ENCODE measurements around the gene DUSP9. TPM values are rescaled to one million over a fixed set of nuclear protein-coding genes. Genes with fewer than 3 reads are reported as not detected.

DUSP9 gene
- total RNA-seq, 1 donor from 2014 or later: 4.1 TPM

DNA sequence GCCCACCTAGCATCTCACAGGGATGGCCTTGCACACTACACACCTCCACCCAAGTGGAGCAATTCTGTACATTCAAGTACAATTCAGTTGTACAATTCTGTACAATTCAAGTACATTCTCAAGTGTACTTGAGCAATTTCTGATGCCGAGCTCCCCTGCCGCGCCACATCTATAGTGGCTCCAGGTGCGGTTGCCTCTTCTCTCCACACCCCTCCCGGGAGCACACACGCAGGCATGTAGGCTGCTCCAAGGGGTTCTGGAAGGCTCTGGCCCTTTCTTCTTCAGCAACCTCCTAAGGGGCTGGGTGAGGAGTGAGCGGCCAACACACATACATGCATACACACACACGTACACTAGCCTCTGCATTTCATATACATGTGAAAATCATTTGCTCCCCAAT, 18.9 kb upstream of the DUSP9 start:
- Histone ChIP-seq H3K4me3 (ENCODE audit: low read depth, low read length) (no peak overlapping the region), H3K27me3 (ENCODE audit: control insufficient read depth, insufficient read depth, low read length) (peaks cover 28% of the 10 kb centered on the region), H3K36me3 (ENCODE audit: control insufficient read depth, insufficient read depth, low read length) (no peaks in the 10 kb centered on the region)
- TF ChIP-seq, protein P1, sequence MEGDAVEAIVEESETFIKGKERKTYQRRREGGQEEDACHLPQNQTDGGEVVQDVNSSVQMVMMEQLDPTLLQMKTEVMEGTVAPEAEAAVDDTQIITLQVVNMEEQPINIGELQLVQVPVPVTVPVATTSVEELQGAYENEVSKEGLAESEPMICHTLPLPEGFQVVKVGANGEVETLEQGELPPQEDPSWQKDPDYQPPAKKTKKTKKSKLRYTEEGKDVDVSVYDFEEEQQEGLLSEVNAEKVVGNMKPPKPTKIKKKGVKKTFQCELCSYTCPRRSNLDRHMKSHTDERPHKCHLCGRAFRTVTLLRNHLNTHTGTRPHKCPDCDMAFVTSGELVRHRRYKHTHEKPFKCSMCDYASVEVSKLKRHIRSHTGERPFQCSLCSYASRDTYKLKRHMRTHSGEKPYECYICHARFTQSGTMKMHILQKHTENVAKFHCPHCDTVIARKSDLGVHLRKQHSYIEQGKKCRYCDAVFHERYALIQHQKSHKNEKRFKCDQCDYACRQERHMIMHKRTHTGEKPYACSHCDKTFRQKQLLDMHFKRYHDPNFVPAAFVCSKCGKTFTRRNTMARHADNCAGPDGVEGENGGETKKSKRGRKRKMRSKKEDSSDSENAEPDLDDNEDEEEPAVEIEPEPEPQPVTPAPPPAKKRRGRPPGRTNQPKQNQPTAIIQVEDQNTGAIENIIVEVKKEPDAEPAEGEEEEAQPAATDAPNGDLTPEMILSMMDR (IDR thresholded peaks at IDR 0.05; ENCODE audit: insufficient read depth, low read length, poor library complexity, severe bottlenecking): no peak
- no peak for DNase-seq (ENCODE audit: low read depth)

DNA sequence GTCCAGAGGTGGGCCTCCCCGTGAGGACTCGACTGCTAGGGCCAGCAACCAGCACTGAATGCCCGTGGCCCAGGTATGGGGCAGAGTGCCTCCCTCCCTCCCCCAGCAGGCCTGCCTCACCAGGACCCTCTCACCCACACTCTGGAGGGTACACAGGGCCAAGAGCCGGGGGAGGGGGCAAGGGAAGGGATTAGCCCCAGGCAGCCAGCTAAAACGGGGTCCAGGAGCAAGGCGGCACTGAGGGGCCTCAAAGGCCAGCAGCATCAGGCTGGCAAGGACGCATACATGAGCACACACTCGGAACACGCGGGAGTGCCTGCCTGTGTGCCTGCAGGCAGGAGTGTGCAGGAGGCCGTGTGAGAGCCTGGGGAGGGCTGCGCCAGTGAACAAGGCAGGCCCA, 18.3 kb upstream of the DUSP9 start:
- TF ChIP-seq, protein P1 (IDR thresholded peaks at IDR 0.05; ENCODE audit: insufficient read depth, low read length, poor library complexity, severe bottlenecking): no peak
- Histone ChIP-seq H3K36me3 (ENCODE audit: control insufficient read depth, insufficient read depth, low read length) (no peaks in the 10 kb centered on the region), H3K4me3 (ENCODE audit: low read depth, low read length) (no peak overlapping the region), H3K27me3 (ENCODE audit: control insufficient read depth, insufficient read depth, low read length) (peaks cover 23% of the 10 kb centered on the region)
- no peak for DNase-seq (ENCODE audit: low read depth)

DNA sequence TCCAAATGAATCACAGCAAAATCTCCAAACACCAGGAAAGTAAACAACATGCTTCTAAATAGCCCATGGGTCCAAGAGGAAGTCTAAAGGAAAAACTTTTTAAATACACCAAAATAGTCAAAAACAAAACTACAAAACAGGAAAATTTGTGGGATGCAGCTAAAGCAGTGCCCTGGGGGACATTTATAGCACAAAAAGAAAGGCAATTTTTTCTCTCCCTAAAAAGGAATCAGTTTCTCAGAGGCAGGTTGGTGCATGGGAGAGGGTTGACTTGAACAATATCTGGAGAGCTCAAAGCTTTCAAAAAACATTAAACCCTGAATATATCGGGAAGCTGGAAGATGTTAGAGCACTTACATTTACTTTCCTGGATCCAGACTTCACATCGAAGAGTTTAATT, 15.7 kb upstream of the DUSP9 start:
- DNase-seq (ENCODE audit: low read depth): no peak
- Histone ChIP-seq H3K36me3 (ENCODE audit: control insufficient read depth, insufficient read depth, low read length) (no peaks in the 10 kb centered on the region), H3K4me3 (ENCODE audit: low read depth, low read length) (no peak overlapping the region), H3K27me3 (ENCODE audit: control insufficient read depth, insufficient read depth, low read length) (peaks cover 11% of the 10 kb centered on the region)
- TF ChIP-seq, protein P1 (IDR thresholded peaks at IDR 0.05; ENCODE audit: insufficient read depth, low read length, poor library complexity, severe bottlenecking): no peak

DNA sequence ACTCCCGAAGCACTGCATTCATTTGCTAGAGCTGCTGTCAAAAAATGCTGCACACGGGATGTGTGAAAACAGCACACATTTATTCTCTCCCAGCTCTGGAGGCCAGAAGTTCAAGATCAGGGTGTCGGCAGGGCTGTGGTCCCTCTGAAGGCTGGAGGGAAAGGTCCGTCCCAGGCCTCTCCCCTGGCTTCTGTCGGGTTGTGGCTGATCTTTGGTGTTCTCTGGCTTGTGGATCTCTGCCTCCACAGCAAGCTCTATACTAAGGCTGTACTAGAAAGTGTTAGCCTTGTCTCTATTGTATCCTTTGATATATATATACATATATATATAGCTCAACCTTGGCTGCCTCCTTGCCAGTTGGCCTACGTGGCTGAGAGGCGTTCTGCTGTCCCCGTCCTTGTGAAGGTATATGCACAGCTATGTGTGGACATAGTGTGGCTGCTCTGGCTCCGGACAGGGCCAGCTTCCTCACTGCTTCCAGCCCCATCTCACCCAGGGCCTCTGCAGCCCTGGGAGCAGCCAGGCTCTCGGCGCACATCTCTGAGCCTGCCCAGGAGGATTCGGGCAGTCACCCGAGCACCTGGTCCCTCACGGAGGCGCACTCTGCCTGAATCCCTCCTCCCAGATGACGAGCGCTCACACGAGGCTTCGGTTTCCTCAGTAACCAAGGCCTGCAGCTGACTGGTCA, 15.0 kb upstream of the DUSP9 start:
- TF ChIP-seq, protein P1 (IDR thresholded peaks at IDR 0.05; ENCODE audit: insufficient read depth, low read length, poor library complexity, severe bottlenecking): no peak
- DNase-seq (ENCODE audit: low read depth): no peak
- H3K36me3 ChIP-seq (ENCODE audit: control insufficient read depth, insufficient read depth, low read length): no peaks in the 10 kb centered on the region
- H3K4me3 ChIP-seq (ENCODE audit: low read depth, low read length): no peak overlapping the region
- H3K27me3 ChIP-seq (ENCODE audit: control insufficient read depth, insufficient read depth, low read length): peaks cover 13% of the 10 kb centered on the region

DNA sequence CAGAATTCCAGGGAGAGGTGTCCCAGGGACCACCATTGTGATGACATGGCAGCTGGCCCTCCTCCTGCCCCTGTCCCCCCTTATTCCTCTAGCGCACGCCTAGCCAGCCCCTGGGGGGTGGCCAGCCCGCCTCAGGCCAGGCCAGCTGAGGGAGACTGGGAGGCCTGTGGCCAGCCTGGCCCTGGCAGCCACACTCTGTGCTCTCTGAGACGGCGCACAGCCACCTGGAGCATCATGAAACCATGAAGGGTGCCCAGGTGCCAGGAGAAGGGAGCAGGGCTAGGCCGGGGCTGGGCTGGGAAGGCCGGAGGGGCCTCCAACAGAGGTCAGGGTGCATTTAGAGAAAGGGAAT, 14.4 kb upstream of the DUSP9 start:
- Histone ChIP-seq H3K4me3 (ENCODE audit: low read depth, low read length) (no peak overlapping the region), H3K36me3 (ENCODE audit: control insufficient read depth, insufficient read depth, low read length) (no peaks in the 10 kb centered on the region), H3K27me3 (ENCODE audit: control insufficient read depth, insufficient read depth, low read length) (peaks cover 13% of the 10 kb centered on the region)
- TF ChIP-seq, protein P1 (IDR thresholded peaks at IDR 0.05; ENCODE audit: insufficient read depth, low read length, poor library complexity, severe bottlenecking): no peak
- DNase-seq (ENCODE audit: low read depth): no peak

DNA sequence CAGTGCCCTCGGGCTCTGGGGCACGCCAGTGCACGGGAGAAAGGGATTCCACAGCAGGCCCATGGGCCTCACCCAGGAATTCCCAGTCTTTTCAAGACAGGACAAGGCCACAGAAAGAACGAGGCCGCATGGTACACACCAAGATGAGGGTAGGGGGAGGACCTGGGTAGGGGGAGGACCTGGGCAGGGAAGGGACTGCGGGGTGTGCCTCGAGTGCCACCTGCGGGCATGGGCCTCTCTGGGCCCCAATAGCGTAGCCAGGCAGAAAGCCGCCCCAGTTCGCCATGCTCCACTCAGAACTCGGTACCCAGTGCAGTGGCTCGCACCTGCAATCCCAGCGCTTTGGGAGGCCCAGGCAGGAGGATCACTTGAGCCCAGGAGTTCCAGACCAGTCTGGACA, 14.0 kb upstream of the DUSP9 start:
- peaks cover 13% of the 10 kb centered on the region for H3K27me3 ChIP-seq (ENCODE audit: control insufficient read depth, insufficient read depth, low read length)
- no peak overlapping the region for H3K4me3 ChIP-seq (ENCODE audit: low read depth, low read length)
- H3K36me3 ChIP-seq (ENCODE audit: control insufficient read depth, insufficient read depth, low read length): no peaks in the 10 kb centered on the region
- TF ChIP-seq, protein P1 (IDR thresholded peaks at IDR 0.05; ENCODE audit: insufficient read depth, low read length, poor library complexity, severe bottlenecking): no peak
- DNase-seq (ENCODE audit: low read depth): no peak
